Right atrium auricular region (tissue), 2 donors: ENCODE data around the gene OOSP1. TPM values are rescaled to one million over a fixed set of nuclear protein-coding genes. Genes with fewer than 3 reads are reported as not detected.

Experiments
- DNase-seq: peaks from one replicate; pipeline ENCODE4 v3.0.0-alpha.2; 2019; ENCODE audit warnings: low spot score
- H3K27ac ChIP-seq, 2 donors: fragments of 200-600 bp; sonication (generic); 1 replicate in 1 of 2; 2 replicates in 1 of 2; pipeline ENCODE4 v1.5.1; 2016 to 2019
- H3K27me3 ChIP-seq, 2 donors: fragments of 200-600 bp; sonication (generic); one replicate each; pipeline versions ENCODE4 v1.5.1 to v1.6.0; 2017 to 2019
- H3K36me3 ChIP-seq: fragments of 200-600 bp; sonication (generic); one replicate; pipeline ENCODE4 v1.5.1; 2016
- H3K4me1 ChIP-seq, 2 donors: fragments of 200-600 bp; sonication (generic); one replicate each; pipeline versions ENCODE4 v1.5.1 to v1.6.0; 2017 to 2019
- H3K4me3 ChIP-seq, 2 donors: fragments of 200-600 bp; sonication (generic); 1 replicate in 1 of 2; 2 replicates in 1 of 2; pipeline ENCODE4 v1.5.1; 2017 to 2019; ENCODE audit warnings: mild to moderate bottlenecking in 1 of 2, moderate library complexity in 1 of 2
- H3K9me3 ChIP-seq, 2 donors: fragments of 200-600 bp; sonication (generic); one replicate each; pipeline ENCODE4 v1.5.1; 2019
- total RNA-seq, 2 donors: library from RNA; depleted of rRNA; stranded (reverse); fragments of >200 nt; gene quantifications; one replicate each; pipeline ENCODE4 v1.1.0, GENCODE V29; 2016
- TF ChIP-seq, protein P1 (sequence below), 2 donors: fragments of 200-600 bp; sonication (generic); IDR thresholded peaks; one replicate each; pipeline ENCODE4 v1.5.1; 2019; ENCODE audit warnings: antibody characterized with exemption in 2 of 2

OOSP1 gene
- total RNA-seq, 2 donors from 2014 or later, result not detected

DNA sequence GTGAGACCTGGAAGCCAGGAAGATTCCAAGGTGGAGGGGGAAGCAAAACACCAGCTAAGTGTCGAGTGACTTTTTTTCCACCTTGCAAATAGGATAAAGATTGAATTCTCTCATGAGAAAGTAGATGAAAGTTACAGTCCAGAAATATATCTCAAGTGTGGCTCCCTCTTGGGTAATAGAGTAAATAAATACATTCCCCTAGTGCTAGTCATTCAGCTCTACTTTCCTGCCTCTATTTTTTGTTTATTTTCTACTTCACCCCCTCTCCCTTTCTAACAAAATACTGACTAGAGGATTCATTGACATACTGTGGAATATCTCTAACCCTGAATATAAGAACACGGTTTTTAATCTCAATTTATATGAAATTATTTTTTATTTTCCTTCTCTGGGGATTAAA, 59.6 kb downstream of the OOSP1 start:
- Histone ChIP-seq H3K9me3 (peaks cover 0 to 7% of the 10 kb centered on the region in 2 donors), H3K27ac (no peak overlapping the region), H3K27me3 (no peaks in the 10 kb centered on the region), H3K36me3 (no peaks in the 10 kb centered on the region), H3K4me1 (no peaks in the 10 kb centered on the region), H3K4me3 (no peak overlapping the region)
- no peak for DNase-seq
- TF ChIP-seq, protein P1, sequence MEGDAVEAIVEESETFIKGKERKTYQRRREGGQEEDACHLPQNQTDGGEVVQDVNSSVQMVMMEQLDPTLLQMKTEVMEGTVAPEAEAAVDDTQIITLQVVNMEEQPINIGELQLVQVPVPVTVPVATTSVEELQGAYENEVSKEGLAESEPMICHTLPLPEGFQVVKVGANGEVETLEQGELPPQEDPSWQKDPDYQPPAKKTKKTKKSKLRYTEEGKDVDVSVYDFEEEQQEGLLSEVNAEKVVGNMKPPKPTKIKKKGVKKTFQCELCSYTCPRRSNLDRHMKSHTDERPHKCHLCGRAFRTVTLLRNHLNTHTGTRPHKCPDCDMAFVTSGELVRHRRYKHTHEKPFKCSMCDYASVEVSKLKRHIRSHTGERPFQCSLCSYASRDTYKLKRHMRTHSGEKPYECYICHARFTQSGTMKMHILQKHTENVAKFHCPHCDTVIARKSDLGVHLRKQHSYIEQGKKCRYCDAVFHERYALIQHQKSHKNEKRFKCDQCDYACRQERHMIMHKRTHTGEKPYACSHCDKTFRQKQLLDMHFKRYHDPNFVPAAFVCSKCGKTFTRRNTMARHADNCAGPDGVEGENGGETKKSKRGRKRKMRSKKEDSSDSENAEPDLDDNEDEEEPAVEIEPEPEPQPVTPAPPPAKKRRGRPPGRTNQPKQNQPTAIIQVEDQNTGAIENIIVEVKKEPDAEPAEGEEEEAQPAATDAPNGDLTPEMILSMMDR (IDR thresholded peaks at IDR 0.05), result no peak

DNA sequence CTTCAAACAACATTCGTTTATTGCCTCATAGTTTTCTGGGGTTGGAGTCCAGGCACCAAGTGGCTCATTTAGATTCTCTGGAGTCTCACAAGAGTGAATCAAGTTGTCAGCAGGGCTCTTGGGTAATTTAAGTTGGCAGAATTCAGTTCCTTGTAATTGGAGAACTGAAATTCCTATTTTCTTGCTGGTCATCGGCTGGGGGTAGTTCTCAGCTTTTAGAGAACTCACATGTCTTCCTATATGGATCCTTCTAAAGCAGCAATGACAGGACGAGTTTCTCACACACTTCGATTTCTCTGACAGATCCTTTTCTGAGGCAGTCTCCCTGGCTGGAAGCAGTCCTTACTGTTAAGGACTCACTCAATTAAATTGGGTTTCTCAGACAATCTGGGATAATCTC, 61.5 kb downstream of the OOSP1 start:
- Histone ChIP-seq H3K36me3 (no peaks in the 10 kb centered on the region), H3K9me3 (peaks cover 0 to 7% of the 10 kb centered on the region in 2 donors), H3K4me1 (no peaks in the 10 kb centered on the region), H3K27ac (no peak overlapping the region), H3K27me3 (no peaks in the 10 kb centered on the region), H3K4me3 (no peak overlapping the region)
- DNase-seq, result no peak
- TF ChIP-seq, protein P1 (IDR thresholded peaks at IDR 0.05), result no peak

DNA sequence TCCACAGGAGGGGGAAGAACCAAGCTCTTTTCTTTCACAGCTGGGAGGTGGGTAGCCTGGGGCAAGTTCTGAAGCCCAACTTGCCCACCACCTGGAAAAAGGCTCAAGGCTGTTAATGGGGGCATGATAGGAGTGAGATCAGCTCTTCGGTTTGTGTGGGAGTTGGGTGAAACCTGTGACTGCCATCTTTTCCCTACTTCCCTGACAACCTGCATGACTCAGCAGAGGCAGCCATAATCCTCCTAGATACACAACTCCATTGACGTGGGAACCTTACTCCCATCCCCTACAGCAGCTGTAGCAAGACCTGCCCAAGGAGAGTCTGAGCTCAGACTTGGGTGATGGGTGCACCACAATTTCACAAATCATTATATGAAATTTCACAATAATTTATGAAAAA, 65.5 kb downstream of the OOSP1 start:
- peaks cover 0 to 7% of the 10 kb centered on the region in 2 donors for H3K9me3 ChIP-seq
- TF ChIP-seq, protein P1 (IDR thresholded peaks at IDR 0.05), result no peak
- DNase-seq, result no peak
- H3K4me1 ChIP-seq, result no peaks in the 10 kb centered on the region
- no peak overlapping the region for H3K27ac ChIP-seq
- no peak overlapping the region for H3K4me3 ChIP-seq
- H3K36me3 ChIP-seq, result no peaks in the 10 kb centered on the region
- no peaks in the 10 kb centered on the region for H3K27me3 ChIP-seq

DNA sequence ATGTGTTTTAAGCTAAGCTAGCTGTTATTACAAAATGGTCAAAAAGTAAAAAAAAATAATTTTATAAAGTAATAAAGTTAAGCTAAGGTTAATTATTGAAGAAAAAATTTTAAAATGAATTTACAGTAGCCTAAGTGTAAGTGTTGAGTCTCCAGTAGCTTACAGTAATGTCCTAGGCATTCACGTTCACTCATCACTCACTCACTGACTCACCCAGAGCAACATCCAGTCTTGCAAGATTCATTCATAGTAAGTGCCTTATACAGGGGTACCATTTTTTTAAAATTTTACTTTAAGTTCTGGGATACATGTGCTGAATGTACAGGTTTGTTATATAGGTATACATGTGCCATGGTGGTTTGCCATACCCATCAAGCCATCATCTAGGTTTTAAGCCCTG, 67.1 kb downstream of the OOSP1 start:
- TF ChIP-seq, protein P1 (IDR thresholded peaks at IDR 0.05), result no peak
- no peak overlapping the region for H3K27ac ChIP-seq
- DNase-seq, result no peak
- H3K27me3 ChIP-seq, result no peaks in the 10 kb centered on the region
- no peaks in the 10 kb centered on the region for H3K36me3 ChIP-seq
- no peaks in the 10 kb centered on the region for H3K9me3 ChIP-seq
- no peak overlapping the region for H3K4me3 ChIP-seq
- no peaks in the 10 kb centered on the region for H3K4me1 ChIP-seq

Other genes starting within 250 kb of the OOSP1 start
- not detected for gene OR10V1, start 224.6 kb upstream of the OOSP1 start, total RNA-seq
- 10 to 100 TPM; 10.3 to 18.1 TPM for gene STX3, start 183.1 kb upstream of the OOSP1 start, total RNA-seq
- gene MRPL16, start 127.7 kb upstream of the OOSP1 start, total RNA-seq, result 10 to 100 TPM; 41.9 to 78.5 TPM
- not detected for gene CBLIF, start 92.9 kb upstream of the OOSP1 start, total RNA-seq
- gene TCN1, start 71.9 kb upstream of the OOSP1 start, total RNA-seq, result not detected
- not detected for gene OOSP3, start 59.6 kb upstream of the OOSP1 start, total RNA-seq
- not detected for gene OOSP4A, start 25.6 kb downstream of the OOSP1 start, total RNA-seq
- not detected for gene OOSP4B, start 78.7 kb downstream of the OOSP1 start, total RNA-seq
- not detected for gene OOSP2, start 102.0 kb downstream of the OOSP1 start, total RNA-seq
- not detected for gene MS4A3, start 118.2 kb downstream of the OOSP1 start, total RNA-seq
- gene MS4A2, start 150.2 kb downstream of the OOSP1 start, total RNA-seq, result under 1 TPM in 1 of 2 donors, not detected in 1; 0.93 TPM
- gene MS4A6A, start 244.7 kb downstream of the OOSP1 start, total RNA-seq, result 10 to 100 TPM; 15.6 to 40.8 TPM